Measurements from ENCODE around the gene SLPI.

The SLPI gene

GRCh38 chr20:45254383-45255262 is at the start of gene SLPI:
SLPI (minus strand) TSS chr20:45254564; CDS start chr20:45254543, 21 bp downstream.
- DNase-seq = no peak

GRCh38 chr20:45303586-45304463 is 49.5 kb upstream of the SLPI start:
- no peak for DNase-seq

- DNase-seq = no peak
These were observed 47.5 kb upstream of the SLPI start for GRCh38 chr20:45301824-45302271.

- DNase-seq = no peak
These were observed 46.6 kb upstream of the SLPI start for GRCh38 chr20:45300961-45301360.

- no peak for DNase-seq
These were observed 45.4 kb upstream of the SLPI start for GRCh38 chr20:45299786-45300185.

- DNase-seq = peak; percentile 22
These were observed 43.6 kb upstream of the SLPI start for GRCh38 chr20:45297786-45298497.

- DNase-seq = no peak
These were observed 40.3 kb upstream of the SLPI start for GRCh38 chr20:45294659-45295058.

- no peak for DNase-seq
These were observed 39.6 kb upstream of the SLPI start for GRCh38 chr20:45294003-45294368.

GRCh38 chr20:45293041-45294002 is 39.0 kb upstream of the SLPI start:
- peak; percentile 89 for DNase-seq

- DNase-seq = no peak
These were observed 38.0 kb upstream of the SLPI start for GRCh38 chr20:45292343-45292742.

- DNase-seq = no peak
These were observed 37.2 kb upstream of the SLPI start for GRCh38 chr20:45291526-45291925.

GRCh38 chr20:45290677-45291355 is 36.5 kb upstream of the SLPI start:
- peak; percentile 84 for DNase-seq

GRCh38 chr20:45289942-45290676 is 35.7 kb upstream of the SLPI start:
- DNase-seq = no peak

- no peak for DNase-seq
These were observed 34.5 kb upstream of the SLPI start for GRCh38 chr20:45288860-45289259.

- DNase-seq = no peak
These were observed 34.0 kb upstream of the SLPI start for GRCh38 chr20:45288376-45288775.

GRCh38 chr20:45283551-45284057 is 29.2 kb upstream of the SLPI start:
- no peak for DNase-seq

- DNase-seq = no peak
These were observed 28.6 kb upstream of the SLPI start for GRCh38 chr20:45282700-45283550.

- no peak for DNase-seq
These were observed 25.6 kb upstream of the SLPI start for GRCh38 chr20:45279992-45280391.

GRCh38 chr20:45275338-45275737 is 21.0 kb upstream of the SLPI start:
- DNase-seq = no peak
